HG02798 (cell line): ENCODE data around the gene PPIF.

Experiments
- ATAC-seq: cut with Tn5 transposase; IDR thresholded peaks from one replicate; pipeline ENCODE4 v1.9.1; 2021; ENCODE audit warnings: mild to moderate bottlenecking; ENCODE audit not compliant: unreplicated experiment, poor library complexity

The PPIF gene

DNA sequence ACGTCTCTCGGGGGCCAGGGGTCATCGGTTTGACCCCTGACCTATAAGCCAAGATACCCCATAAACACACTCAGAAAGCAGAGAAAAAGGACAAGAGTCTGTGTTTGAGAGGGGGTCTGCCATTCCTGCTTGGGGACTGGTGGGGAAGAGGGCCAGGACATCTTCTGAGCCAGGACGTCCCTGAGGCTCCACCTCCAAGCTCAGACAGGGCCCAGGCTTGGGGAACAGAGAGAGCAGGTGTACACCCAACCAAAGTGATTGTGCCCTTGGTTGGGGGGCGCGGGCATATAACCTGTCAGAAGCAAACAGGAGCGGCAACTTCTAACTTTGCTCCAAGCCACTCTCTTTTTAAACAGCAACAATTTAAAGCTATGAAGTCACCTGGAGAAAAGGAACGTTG lies 33.9 kb upstream of the PPIF start:
- ATAC-seq: no peak

GRCh38 chr10:79313911-79314439 lies 33.3 kb upstream of the PPIF start:
- no peak for ATAC-seq

GRCh38 chr10:79314761-79315601 lies 32.3 kb upstream of the PPIF start:
- no peak for ATAC-seq

DNA sequence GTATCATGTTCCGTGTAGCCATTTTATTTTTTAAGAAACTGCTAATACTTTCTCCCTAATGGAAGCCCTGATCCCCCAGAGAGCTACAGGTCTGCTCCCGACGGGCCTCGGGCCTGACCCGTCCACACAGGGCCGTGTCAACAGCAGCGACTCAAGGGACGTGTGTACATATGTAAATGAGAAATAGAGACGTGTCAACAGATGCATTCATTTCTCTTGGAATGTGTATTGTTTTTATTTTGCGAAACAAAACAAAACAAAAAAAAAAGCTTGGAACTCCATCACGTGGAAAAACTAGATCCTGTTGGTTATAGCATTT lies 31.7 kb upstream of the PPIF start:
- ATAC-seq: no peak

DNA sequence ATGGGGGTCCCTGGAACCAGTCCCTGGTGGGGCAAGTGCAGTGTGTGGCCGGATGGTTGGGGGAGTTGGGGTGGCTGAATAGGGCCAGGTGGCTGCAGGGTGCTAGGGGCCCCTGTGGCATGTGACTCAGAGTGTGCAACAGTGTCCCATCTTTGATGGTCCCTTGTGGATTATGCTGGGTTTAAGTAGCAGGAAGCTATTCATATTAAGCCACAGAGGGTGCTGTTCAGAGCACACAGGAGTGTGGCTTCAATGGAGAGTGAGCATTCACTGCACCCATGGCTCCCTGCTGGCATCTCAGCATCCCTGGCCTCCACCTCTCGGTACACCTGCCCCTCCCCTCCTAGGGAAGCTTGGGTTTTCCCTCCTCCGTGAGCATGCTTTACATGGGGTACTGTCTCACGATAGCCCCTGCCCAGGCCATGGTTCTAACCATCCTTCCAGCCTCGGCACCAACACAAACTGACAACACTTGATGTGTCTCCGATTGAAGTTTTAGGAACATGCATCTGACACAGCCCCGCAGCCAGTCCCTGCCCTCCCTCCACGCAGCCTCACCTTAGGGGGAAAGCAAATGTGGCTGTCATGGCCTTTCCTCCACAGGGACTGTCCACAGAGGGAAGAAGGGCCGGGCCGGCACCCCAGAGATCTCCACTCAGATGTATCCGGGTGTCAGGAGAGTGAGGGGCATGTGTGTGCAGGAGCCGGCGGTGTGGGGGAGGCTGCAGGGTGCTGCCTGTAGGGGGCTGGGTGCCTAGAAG lies 30.4 kb upstream of the PPIF start:
- ATAC-seq: peak; percentile 74

- ATAC-seq: no peak
These were observed 28.9 kb upstream of the PPIF start for GRCh38 chr10:79318369-79318768.

DNA sequence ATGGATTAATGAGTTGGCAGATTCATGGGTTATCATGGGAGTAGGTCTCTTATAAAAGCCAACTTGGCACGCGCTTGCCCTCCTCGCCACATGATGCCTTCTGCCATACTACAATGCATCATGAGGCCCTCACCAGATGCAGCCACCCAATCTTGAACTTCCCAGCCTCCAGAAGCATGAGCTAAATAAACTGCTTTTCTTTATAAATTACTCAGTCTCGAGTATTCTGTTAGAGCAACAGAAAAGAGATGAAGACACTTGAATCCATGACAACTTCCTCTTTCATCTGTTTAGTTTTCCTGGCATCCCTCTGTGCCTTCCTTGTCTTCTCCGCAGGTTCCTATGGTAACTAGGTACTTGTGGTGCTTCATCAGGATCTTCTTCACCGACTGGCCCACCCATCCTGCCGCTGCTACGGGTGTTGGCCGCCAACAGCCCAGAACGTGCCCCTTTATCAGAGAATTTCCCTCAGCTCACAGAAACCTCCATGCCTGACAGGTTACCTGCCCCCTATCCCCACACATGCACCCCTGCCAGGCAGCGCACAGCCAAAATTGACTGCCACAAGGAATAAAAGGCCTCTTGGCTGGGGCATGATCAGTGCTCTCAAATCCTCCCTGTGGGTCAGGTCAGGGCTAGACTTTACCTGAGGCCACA lies 28.0 kb upstream of the PPIF start:
- no peak for ATAC-seq

- no peak for ATAC-seq
These were observed 27.0 kb upstream of the PPIF start for GRCh38 chr10:79320316-79320715.

- no peak for ATAC-seq
These were observed 26.3 kb upstream of the PPIF start for GRCh38 chr10:79320820-79321493.

DNA sequence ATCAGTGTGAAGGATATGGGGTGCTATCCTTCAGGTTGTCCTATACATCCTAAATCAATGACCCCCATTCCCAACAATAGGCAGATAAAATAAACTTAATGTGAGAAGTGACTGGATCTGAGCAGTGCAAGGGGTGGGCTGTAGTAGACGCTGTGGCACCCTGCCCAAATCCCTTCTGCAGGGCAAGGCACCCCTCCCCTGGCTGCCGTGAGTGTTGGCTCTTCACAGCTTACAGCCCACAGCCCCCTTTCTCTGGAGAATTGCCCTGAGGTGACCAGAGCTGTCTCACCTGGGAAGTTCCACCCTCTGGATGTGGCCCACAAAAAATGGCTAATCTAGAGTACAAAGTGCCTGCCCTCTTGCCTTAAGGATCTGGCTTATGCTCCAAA lies 25.8 kb upstream of the PPIF start:
- ATAC-seq: no peak

- no peak for ATAC-seq
These were observed 25.3 kb upstream of the PPIF start for GRCh38 chr10:79321951-79322350.

- ATAC-seq: peak; percentile 48
These were observed 24.4 kb upstream of the PPIF start for GRCh38 chr10:79322616-79323543.

DNA sequence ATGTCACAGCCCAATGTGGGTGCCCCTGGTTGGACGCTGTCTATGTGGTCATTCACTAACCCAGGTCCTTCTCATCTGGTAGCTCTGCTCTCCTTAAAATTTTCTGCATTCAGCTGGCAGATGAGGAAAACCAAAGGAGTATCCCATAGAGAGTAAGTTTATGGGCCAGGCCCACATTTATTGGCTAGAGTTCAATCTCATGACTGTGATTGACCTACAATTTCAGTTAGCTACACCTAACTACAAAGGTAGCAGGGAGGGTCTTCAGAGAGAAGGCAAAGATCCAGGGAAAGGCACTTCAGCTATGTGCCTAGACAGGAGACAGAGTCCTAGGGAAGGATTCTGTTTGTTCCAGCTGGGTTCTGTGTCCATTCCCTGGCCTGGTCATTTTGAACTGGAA lies 23.7 kb upstream of the PPIF start:
- no peak for ATAC-seq

GRCh38 chr10:79324032-79324695 lies 23.1 kb upstream of the PPIF start:
- ATAC-seq: no peak

DNA sequence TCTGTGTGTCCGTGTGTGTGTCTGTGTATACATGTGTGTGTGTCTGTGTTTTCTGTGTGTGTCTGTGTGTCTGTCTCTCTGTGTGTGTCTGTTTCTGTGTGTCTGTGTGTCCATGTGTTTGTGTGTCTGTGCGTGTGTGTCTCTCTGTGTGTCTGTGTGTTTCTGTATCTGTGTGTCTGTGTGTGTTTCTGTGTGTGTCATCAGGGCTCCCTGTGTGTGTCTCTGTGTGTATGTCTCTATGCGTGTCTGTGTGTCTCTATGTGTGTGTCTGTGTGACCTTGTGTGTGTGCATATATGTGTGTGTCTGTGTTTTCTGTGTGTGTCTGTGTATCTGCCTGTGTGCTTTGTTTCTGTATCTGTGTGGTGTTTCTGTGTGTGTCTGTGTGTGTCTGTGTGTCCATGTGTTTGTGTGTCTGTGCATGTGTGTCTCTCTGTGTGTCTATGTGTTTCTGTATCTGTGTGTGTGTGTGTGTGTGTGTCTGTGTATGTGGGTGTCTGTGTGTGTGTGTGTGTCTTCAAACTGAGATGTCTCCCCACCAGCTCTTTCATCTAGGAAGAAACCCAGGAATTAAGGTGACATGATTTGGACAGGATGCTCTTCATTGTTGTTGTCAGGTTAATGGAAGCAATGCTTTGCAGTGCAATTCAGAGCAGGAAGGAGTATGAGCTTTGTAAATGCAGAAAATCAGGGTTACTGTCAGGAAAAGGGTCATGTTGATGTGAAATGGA lies 20.7 kb upstream of the PPIF start:
- no peak for ATAC-seq

DNA sequence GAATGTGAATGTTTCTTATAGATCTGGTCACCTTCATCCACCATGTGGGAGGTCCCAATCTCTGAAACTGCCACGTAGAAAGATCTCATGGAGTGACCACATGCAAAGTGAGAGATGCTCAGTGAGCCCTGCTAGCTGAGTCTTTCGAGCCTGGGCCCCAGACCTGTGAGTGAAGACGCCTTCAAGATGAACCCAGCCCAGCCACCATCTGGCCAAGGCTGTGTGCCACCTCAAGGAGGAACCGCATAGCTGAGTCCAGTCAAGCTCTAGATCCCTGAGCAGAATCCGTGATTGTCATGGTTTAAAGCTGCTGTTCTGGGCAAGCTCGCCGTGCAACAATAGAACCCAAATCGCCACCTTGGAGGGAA lies 20.2 kb upstream of the PPIF start:
- peak; percentile 65 for ATAC-seq

- ATAC-seq: no peak
These were observed 19.0 kb upstream of the PPIF start for GRCh38 chr10:79328147-79328701.
